HG03066 (cell line): ENCODE data around the gene UBE2E1.

Experiments
- ATAC-seq: cut with Tn5 transposase; IDR thresholded peaks from one replicate; pipeline ENCODE4 v1.9.1; 2021; ENCODE audit warnings: low read depth; ENCODE audit not compliant: unreplicated experiment

UBE2E1 gene

DNA sequence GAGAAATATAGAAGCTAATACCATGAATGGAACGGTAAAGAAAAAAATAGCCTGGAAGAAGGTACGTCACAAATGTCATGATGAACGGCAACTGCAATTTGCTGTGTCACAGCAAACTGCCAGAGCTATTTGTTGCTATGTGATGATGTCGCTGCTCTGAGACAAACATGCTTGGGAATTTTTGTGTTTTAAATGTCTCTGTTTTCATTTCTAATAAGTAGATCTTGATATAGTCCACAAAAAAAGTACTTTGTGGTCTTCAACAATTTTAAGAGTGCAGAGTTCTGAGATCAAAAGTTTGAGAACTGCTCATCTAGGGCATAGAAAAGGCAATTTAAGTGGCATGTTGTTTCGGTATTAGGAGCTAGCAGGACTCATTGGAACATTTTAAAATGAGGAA lies 135.0 kb downstream of the UBE2E1 start:
- ATAC-seq, result no peak
